Spleen (tissue), 7 donors: Measurements from ENCODE around the gene CNIH2.

ENCODE experiments used
- POLR2AphosphoS5 ChIP-seq, 3 donors: sonication (generic); formaldehyde crosslinking; IDR thresholded peaks; one replicate each; pipeline ENCODE4 v1.5.1; 2017; ENCODE audit warnings: antibody characterized with exemption in 3 of 3
- TF ChIP-seq, protein P1 (sequence below), 11 experiments: fragments of 200-600 bp in 7 of 11; fragments of 450-650 bp in 4 of 11; sonication (generic) in 4 of 11; IDR thresholded peaks in 8 of 11; conservative IDR thresholded peaks in 3 of 11; 1 replicate in 7 of 11; 2 replicates in 4 of 11; pipeline versions ENCODE4 v1.4.0 to v1.8.0; 2016 to 2021; ENCODE audit warnings: antibody characterized with exemption in 11 of 11, inconsistent platforms in 4 of 11, mild to moderate bottlenecking in 1 of 11
- donor health status: DM: no; HTN: no; CAD: no; lungs with moderate emphysema.
- donor health status: DM: no; HTN: no; CAD: no.
- donor health status: DM: no; HTN: no; CAD: no.

DNA sequence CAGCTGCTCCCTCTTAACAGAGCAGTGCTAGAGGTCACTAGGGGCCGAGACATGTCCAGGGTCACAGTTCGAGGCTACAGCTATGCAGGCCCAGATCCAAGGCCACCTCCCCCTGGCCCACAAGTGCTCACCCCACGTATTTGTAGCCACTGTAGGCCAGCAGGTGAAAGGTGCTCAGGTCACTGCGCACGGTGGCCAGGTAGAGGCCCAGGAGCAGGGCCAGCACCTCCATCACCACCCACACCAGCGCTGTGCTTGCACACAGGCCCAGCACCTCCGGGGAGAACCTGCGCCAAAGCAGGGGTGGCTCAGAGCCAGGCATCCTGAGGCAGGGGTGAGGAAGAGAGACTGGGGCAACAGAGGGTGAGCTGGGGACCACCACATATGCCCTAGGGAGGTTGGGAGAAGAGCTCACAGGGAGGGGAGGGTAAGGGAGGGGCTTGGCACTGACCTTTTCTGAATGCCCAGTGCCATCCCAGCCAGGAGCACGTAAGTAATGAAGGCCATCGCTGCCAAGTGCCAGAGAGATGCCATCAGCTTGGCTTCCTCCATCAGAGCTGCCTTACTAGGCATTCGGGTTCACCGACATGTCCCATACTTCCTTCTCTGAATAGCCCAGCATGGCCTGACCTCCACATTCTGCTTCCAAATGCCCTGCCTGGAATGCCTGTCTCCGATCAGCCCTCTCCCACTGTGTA, 7.4 kb downstream of the CNIH2 start:
- no peak for TF ChIP-seq POLR2AphosphoS5 (IDR thresholded peaks at IDR 0.05)
- TF ChIP-seq, protein P1, sequence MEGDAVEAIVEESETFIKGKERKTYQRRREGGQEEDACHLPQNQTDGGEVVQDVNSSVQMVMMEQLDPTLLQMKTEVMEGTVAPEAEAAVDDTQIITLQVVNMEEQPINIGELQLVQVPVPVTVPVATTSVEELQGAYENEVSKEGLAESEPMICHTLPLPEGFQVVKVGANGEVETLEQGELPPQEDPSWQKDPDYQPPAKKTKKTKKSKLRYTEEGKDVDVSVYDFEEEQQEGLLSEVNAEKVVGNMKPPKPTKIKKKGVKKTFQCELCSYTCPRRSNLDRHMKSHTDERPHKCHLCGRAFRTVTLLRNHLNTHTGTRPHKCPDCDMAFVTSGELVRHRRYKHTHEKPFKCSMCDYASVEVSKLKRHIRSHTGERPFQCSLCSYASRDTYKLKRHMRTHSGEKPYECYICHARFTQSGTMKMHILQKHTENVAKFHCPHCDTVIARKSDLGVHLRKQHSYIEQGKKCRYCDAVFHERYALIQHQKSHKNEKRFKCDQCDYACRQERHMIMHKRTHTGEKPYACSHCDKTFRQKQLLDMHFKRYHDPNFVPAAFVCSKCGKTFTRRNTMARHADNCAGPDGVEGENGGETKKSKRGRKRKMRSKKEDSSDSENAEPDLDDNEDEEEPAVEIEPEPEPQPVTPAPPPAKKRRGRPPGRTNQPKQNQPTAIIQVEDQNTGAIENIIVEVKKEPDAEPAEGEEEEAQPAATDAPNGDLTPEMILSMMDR (IDR thresholded peaks at IDR 0.05 in 8 of 11, conservative IDR thresholded peaks at IDR 0.05 in 3 of 11) = no peak
